ENCODE results near the gene UGT8.
"Not testable (repeated sequence)": the region's sequence is repeated elsewhere in the genome, so short reads cannot be mapped to it uniquely, and the experiment has no call there.

The UGT8 gene, protein sequence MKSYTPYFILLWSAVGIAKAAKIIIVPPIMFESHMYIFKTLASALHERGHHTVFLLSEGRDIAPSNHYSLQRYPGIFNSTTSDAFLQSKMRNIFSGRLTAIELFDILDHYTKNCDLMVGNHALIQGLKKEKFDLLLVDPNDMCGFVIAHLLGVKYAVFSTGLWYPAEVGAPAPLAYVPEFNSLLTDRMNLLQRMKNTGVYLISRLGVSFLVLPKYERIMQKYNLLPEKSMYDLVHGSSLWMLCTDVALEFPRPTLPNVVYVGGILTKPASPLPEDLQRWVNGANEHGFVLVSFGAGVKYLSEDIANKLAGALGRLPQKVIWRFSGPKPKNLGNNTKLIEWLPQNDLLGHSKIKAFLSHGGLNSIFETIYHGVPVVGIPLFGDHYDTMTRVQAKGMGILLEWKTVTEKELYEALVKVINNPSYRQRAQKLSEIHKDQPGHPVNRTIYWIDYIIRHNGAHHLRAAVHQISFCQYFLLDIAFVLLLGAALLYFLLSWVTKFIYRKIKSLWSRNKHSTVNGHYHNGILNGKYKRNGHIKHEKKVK

DNA sequence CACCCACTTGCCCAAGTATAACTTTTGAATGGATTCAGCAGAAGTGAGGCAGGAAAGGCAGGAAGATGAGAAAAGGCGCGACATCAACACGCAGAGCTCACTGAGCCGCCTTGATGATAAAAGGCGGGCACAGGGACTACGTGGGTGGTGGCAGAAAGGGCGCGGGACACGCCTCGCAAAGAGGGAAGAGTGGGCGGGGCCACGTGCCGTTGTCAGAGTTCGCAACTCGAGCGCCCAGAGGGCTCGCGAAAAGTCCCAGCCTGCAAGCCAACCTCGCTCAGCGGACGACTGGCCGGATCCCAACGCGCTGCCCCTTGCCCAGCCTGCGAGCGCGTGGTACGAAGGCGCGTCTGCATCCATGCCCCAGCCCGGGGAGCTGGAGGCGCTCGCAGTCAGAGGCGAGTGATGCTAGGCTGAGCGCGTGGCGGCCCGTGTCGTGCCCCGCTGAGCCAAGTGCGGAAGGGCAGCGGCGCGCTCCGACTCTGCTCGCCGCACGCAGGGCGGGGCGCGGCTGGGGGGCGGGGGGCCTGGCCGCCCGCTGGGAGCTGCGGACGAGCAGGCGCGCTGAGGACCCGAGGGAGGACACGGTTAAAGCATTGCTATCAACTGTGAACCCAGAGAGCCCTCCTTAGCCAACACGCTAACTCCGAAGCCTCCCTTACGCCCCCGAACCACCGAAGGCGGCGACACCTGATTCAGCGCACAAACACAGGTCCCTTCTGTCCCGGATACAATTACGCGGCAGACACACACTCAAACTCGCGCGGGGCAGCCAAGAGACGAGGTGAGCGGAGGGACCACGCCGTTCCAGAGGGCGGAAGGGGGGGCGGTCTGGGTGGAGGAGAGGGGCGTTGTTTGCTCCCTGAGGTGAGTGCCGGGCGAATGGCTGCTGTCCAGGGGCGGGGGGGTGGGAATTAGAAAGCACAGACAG is at the start of gene UGT8:
Gene UGT8, plus strand, starts transcription at position 617 of the 931 bp plus-strand sequence. CDS start 24,074 bp downstream, outside the sequence.
- DNase-seq (ENCODE audit: low read depth in 2 of 2), result peak in 1 of 2 donors; percentile 42

DNA sequence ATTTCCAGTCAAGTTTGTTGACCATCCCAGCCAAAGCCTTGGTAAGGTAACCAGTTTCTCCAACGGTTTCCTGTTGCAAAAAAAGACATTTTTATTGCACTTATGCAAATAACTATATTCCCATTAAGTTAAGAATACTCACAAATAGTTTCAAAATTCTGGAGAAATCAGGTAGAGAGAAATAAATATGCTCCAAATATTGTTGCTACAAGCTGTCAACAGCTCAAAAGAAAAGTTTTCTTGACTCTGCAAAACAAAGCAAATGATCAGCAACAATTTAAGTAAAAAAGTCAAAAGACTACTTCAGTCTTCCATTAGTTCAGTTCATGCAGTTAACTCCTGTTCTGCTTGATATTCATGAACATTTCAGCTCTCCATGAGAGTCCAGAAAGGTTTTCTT is 49.0 kb upstream of the UGT8 start:
- DNase-seq (ENCODE audit: low read depth in 2 of 2), result no peak

DNA sequence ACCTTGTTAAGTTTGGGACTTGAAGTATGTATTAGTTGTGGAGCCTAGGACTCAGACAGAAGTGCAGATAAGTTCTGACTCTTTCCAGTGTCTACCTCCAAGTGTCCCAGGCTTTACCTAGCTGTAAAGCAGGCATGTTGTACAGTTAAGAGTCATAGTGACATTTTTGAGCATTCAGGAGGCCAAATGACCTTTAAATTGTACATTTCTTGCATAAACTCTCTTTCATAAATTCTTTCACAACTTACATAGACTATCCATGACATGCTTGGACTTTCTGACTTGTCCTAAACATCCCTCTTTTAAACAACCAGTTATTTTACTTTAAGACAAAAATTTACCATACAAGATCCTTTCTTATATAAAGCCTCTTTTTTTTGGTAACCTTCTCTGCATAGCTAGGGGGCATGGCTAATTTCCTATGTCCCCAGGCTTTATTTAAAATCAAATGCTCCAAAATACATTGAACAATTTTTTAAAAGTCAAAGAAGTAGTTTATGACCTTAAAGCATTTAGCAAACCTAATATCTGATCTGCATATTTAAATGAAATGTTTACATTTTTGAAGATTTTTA is 40.1 kb upstream of the UGT8 start:
- DNase-seq (ENCODE audit: low read depth in 2 of 2), result no peak

DNA sequence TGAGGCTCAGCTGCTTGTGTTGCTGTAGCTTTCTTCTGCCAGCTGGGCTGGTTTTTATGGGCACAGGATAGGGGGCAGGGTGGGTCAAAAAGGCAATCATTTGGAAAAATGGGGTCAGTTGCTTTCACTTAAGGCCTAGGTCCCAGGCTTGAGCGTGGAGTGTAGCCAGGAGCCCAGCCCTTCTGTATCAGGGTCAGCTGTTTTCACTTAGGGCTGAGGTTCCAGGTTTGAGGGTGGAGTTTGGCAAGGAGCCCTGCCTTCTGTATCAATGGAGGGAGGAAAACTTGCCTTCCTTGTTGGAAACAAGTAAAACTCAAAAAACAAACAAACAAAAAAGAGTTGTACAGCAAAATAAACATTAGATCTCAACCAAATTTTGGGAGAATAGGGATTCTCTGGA is 37.0 kb upstream of the UGT8 start:
- no peak for DNase-seq (ENCODE audit: low read depth in 2 of 2)

DNA sequence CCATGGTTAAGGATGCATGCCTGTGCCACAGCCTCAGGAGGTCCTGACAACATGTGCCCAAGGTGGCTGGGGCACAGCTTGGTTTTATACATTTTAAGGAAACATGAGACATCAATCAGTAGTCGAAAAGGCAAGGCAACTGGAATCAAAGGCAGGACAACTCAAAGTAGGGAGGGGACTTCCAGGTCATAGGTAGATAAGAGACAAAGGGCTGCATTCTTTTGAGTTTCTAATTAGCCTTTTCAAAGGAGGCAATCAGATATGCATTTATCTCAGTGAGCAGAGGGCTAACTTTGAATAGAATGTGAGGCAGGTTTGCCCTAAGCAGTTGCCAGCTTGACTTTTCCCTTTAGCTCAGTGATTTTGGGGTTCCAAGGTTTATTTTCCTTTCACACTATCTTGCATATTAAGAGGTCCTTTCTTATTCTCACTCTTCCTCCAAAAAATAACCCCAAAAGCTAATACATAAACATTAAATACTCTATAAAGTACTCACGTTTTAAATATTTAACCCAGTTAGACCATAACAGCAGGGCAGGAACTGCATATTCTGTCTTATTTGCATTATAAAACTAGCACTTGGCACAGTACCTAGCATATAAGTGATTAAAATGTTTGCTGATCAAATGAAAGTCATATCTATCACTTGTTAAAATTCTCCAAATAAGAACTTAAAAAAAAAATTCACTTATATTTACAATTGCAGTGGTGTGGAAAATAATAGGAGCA is 36.3 kb upstream of the UGT8 start:
- no peak for DNase-seq (ENCODE audit: low read depth in 2 of 2)

DNA sequence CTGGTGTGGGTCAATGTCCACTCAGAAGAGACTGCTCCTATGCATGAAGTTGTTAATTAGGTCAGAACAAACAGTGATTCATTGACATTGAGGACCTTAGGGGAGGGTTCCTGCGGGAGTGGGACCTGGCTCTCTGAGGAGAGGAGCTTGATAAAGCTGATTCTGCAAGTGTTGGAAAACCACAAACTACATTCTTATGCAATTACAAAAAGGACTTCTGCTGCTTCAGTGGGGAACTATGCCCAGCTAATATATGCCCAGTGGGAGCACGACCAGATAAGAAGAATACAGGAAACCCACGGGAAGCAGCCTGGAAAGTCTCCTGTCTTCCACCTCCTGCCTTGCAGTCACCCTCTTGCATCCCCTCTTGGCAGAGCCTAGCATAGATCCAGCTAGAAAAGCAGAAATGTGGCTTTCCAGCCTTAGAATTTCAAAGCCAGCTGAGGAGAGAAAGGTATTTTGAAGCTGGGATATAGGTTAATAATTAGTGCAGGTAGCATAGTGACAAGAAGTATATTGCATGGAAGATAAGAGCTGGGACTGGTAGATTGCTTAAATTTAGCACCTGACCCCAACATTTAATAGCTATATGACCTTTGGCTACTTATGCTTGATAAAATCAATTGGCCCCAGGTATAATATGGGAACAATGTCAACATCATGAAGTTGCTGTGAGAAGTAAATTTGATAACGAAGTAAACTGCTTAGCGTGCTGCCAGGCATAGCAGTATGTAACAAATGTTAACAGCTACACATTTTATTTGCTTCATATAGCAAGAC is 34.9 kb upstream of the UGT8 start:
- DNase-seq (ENCODE audit: low read depth in 2 of 2), result no peak

DNA sequence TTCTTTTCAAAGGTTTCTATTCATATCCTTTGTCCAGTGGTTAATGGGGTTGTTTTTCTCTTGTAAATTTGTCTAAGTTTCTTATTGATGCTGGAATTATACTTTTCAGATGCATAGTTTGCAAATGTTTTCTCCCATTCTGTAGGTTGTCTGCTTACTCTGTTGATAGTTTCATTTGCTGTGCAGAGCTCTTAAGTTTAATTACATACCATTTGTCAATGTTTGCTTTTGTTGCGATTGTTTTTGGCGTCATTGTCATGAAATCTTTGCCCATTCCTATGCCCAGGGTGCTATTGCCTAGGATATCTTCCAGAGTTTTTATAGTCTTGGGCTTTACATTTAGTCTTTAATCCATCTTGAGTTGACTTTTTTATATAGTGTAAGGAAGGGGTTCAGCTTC is 21.2 kb upstream of the UGT8 start:
- DNase-seq (ENCODE audit: low read depth in 2 of 2), result no peak

DNA sequence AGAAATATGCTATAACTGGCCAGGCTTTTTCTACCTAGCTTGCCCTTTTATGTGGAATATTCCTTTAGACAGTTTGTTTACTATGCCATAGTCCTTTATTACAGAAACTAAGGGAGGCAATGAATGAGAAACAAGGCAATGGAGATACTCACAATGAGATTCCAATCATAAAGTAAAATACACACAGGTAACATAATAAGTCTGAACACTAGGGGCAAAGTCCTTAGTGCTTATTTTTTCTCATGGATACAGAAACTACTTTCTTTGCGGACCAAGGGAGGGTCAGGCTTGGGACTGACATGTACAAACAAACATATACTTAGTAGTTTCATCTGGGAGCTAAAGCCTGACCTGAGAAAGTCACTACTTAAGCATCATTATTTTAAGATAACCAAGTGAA is 16.0 kb upstream of the UGT8 start:
- DNase-seq (ENCODE audit: low read depth in 2 of 2), result no peak

DNA sequence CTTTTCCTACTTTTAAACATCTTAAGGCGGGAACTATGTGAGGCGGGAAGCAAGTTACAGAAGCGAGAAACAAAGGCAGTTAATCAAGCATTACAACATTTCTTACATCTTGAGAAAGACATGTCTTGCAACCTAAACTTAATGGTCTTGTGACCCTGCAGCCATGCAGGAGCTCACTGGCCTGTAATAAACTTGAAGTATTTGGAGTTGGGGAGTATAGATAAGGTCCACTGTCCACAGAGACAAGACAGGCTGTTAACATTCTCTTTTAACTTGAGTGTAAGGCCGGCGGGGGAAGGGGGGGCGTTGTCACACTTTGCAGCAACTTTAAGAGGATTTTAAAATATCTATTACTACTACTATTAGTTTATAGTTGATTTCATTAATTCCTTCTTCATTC is 10.3 kb upstream of the UGT8 start:
- DNase-seq (ENCODE audit: low read depth in 2 of 2), result no peak

DNA sequence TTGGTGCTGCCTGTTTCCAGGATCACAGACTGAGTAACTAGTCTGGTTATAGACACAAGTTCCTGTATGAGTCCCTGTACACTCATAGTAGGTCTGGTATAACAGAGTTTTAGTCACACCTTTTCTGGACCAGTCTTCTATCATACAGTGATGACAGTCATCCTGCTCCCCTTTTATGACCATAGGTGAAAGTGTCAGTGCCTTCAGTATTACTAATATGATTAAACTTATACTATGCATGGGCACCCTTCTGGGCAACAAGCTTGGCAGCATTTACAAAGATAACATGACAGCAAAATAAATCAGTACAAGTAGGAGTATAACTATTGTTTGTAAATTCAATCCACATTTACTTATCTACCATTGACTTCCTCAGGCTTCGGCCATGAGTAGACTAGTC is 8.2 kb upstream of the UGT8 start:
- not testable (repeated sequence) for DNase-seq (ENCODE audit: low read depth in 2 of 2)

DNA sequence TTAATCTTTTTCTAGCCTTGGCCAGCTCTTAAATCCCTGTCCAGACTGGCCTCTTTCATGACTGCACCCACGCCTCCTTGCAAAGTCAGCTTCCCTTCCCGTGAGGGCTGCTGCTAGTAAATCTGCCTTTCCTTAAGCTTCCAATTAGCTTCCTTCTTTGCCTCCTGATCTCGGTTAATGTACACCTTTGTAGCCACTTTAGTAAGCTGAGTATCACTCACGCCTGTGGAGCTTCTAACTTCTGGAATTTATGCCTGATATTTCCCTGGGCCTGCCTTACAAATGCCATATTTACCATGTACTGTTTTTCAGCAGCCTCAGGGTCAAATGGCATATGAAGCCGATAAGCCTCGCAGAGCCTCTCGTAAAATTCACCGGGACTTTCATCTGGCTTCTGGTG is 5.1 kb upstream of the UGT8 start:
- DNase-seq (ENCODE audit: low read depth in 2 of 2), result no peak

DNA sequence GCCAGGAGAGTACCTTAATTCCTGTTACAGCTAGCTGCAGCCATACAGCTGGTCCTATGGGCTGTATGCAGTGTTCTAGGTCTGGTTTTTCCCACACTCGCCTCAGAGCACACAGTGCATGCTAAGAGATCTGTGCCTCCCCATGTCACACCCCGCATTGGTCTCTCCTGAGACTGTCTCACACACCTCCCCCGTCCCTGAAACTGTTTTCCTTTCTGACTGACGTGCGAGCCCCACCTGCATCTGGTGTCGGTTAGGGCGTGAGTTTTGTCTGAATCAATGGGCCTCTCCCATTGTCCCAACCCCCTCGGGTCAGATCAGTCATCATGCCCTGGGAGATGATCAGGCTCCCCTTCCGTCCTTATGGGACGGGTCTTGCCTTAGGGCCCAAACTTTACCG is 3.4 kb upstream of the UGT8 start:
- DNase-seq (ENCODE audit: low read depth in 2 of 2), result no peak

DNA sequence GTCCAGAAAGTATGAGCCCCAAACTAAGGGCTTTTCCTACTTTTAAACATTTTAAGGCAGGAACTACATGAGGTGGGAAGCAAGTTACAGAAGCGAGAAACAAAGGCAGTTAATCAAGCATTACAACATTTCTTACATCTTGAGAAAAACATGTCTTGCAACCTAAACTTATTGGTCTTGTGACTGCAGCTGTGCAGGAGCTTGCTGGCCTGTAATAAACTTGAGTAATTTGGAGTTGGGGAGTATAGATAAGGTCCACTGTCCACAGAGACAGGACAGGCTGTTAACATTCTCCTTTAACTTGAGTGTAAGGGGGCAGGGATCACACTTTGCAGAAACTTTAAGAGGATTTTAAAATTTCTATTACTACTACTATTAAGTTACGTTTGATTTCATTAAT is 2.7 kb upstream of the UGT8 start:
- no peak for DNase-seq (ENCODE audit: low read depth in 2 of 2)

DNA sequence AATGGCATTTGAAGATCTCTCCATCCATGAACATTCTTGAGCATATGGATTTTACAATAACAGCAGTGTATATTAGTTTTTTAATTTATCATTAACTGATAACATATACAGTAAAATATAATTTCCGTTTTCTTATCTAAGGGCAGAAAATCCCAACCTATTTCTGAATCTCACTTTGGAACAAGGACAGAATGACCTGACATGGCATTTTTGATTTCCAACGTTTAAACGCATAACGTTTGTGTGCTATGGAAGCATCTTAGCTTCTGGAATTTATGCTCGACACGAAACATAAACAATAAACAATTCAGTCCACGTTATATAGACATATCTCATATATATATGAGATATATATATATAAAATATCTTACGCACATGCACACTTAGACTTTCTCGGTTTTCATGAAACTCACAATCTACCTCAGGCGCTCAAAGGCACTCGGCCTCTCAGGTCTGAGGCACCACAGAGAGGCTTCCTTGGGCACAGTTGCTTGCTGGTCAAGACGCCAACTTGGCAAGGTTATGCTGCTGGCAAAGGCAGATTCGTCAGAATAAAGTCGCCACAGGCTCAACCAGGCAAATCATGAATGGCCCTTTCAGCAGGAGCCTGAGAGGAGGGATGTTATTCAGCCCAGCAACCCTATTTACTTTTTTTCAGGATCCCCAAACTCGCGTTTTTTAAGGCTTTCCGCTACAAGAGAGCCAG is 1.0 kb upstream of the UGT8 start:
- DNase-seq (ENCODE audit: low read depth in 2 of 2), result no peak

DNA sequence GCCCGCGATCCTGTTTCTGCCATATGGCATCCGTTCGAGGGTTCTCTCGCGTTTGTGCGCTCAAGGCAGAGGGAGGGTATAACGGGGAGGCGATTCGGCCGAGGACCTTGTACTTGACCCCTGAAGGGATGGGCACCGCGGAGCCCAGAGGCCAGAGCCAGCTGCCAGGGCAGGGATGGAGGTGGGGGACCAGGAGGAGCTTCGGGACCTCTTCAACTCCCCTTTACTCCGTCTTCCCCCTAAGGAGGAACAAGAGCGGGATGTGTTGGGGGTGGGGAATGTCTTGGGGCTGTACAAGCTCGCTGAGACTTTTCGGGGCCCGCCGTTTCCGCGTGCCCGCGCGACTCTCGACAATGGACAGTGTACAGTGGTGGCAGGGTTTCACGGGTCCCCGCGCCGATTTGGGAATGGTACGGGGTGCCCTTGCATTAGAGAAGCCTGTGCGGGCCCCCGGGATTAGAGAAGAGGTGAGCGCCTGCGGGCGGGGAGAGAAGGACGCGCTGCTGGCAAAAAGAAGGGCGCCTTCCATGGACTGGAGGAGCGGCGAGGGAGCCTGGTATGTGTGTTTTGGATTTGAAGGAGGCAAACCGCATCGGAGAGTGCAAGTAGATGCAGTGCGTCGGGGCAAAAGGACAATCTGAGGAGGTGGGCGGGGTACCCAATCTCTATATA is 760 bp downstream of the UGT8 start:
- DNase-seq (ENCODE audit: low read depth in 2 of 2), result no peak

DNA sequence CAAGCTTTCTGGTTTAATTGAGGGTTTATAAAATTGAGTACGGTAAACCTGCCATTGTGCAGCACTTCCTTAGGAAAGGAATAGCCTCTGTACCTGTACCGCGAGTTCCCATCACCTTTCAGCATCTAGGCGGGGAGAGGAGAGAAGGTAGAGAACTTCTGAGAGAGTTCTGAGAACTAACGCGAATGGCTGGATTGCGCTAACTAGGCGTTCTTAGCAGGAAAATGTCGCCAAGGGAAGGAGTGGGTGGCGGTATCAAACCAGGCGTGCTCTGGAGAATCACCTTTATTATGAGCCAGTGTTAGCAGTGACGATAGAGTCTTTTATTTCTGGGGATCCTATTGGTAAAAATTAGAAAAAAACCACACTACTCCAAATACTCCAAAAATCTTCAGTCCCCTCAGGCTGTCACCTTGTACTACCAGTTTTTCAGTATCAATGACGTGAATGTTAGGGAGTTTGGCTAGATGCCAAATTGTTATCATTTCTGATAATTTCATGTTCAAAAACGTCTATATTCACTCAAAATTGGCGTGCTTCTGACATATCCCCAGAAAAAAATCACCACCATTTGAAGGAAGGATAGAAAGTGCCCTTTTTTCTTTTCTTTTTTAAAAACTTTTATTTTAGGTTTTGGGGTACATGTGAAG is 1.4 kb downstream of the UGT8 start:
- DNase-seq (ENCODE audit: low read depth in 2 of 2), result no peak

DNA sequence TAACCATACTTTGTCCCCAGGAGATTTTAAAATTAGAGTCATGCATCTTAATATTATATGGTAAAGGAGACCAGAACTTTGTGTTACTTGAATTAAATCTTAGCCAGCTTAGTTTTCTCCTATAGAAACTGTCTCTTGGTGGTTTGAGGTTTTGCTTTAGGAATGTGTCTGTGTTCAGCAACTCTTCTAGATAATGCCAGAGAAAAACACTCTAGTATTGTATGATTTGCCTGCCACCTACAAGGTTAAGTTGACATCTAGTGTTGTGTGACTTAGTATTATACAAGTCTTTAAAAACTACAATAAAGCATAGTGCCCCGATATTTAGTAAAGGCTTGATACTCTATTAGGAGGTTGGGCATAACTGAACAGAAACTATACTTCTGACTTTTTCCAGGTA is 2.1 kb downstream of the UGT8 start:
- no peak for DNase-seq (ENCODE audit: low read depth in 2 of 2)

DNA sequence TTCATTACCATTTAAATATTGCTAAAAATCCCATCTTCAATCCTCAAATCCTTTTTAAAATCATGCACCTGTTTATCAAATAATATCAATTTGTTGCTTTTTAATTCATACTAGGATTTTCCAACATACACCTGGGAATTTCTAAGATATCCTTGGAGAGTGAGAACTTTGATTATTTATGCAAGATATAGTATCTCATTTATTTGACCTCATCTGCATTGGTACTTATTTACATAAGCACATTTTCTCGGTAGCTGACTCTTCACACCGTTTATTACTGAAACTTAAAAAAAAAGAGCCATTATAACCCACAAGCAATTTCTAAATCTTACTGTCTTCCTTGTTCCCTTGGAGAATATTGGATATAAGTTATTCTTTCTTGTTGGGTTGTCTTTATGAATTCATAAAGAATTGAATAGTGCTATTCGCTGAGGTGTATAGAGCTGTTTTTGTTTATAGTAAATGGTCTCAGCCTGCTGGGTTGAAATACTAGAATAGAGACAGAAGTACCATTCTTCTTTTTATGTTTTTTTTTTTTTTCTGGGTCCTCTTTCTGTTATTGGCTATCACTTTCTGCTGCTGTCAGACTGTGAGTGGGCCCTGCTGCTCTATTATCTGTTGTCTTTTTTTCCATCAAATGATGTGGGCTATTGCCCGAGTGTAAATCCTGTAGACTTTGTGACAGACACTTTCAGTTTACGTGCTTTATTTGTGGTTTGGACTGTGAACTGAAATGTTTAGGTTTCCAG is 2.9 kb downstream of the UGT8 start:
- no peak for DNase-seq (ENCODE audit: low read depth in 2 of 2)
